ENCODE data around the gene CHPT1.
A peak's percentile ranks its signal among the peaks of the same experiment; 100 is the strongest.

Gene CHPT1

DNA sequence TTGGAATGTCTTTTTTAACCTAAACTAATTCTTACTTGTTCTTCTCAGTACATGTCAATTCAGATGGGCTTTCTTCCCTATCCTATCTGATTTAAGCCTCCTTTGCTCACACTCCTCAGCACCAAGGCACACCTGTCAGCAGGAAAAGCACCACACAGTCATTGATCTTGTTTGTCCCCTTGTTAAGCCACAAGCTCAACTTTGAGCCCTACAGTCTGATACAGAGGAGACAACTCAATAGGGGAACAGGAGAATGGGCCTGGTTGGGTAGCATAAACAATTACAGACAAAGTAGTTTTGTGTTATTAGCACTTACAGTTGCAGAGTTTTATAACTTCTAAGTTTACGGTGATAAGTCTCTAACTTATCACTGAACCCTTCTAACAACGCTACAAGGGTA, 71.3 kb downstream of the CHPT1 start:
- DNase-seq, result no peak

GRCh38 chr12:101769865-101770264, 72.4 kb downstream of the CHPT1 start:
- no peak for DNase-seq

- DNase-seq, result no peak
Observed at GRCh38 chr12:101772012-101772775, 74.8 kb downstream of the CHPT1 start.

DNA sequence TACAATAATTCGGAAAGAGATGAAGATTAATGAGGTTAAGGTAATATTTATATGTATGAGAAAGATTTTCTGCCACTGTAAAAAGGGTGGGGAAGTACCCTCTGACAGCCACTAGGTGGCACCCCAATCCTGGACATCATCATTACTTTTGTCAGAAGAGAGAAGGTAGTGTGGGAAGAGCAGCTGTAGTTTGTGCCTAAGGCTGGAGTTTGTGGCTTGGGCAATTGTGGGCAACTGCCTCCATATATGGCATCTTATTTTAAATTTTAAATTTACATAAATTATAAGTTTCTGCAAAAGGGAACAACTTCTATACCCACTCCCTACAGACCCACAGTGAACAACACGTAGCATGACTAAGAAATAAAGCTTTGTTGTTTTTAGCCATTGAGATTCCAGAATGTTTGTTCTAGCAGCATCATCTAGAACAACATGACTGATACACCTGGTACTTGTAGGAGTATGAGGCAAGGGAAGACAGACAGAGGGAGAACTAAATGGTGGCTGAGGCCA, 76.3 kb downstream of the CHPT1 start:
- DNase-seq, result peak; percentile 51

DNA sequence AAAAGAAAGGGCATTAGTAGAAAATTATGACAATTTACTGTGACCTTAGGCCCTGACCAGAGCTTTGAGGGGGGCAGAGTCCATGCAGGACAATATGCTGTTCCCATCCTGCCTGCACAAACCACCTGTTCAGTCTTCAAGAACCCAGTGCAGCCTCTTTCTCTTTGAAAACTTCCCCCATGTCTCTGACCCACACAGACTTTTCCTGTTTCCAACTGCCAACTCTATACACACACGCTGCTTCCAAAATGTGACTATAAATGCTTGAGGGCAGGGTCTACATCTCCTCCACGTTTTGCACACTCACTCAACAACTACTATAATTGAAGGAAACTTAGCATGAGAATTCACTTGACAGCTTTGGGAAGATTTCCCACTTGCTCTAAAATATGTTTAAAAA, 78.4 kb downstream of the CHPT1 start:
- DNase-seq, result no peak

DNA sequence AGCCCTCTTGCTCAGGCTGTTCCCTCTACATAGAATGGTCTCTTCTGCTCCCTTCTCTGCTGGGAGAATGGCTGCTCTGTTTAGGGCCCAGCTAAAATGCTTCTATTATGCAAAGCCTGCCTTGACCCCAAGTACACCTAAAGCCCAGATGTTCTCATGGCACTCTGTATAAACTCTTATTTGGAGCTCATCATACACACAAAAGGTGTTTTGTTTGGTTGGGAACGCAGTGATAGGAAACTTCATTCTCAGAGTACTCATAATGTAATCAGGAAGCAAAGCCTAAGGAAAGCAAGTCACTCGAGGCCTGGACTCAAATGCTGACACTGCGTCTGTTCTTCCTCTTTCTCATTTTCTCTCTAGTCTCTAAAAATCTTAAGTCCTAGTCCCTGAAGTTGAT, 80.0 kb downstream of the CHPT1 start:
- no peak for DNase-seq

GRCh38 chr12:101777978-101778377, 80.5 kb downstream of the CHPT1 start:
- no peak for DNase-seq

All from stimulated activated CD4-positive, alpha-beta T cell treated with anti-CD3 and anti-CD28 coated beads, Interleukin-12 subunit alpha, Interleukin-12 subunit beta, amount 100 ng/mL, for 4 hours (primary cell).